WTC11 (cell line): Measurements from ENCODE around the gene MRPL52. TPM values are rescaled to one million over a fixed set of nuclear protein-coding genes. Genes with fewer than 3 reads are reported as not detected.
A peak's percentile ranks its signal among the peaks of the same experiment; 100 is the strongest.

Experiments used
- ATAC-seq: fragments of 200-7000 bp; cut with Tn5 transposase; 2 replicates; pipeline ENCODE4 v1.10.0; 2021; ENCODE audit warnings: mild to moderate bottlenecking, moderate library complexity
- CTCF ChIA-PET: fragments of 300-600 bp; sonication (Branson Sonifier 250); formaldehyde crosslinking; loops from one replicate; lab custom pipeline; 2021; ENCODE audit warnings: antibody characterized with exemption; lab: Charles Lee
- POLR2A ChIA-PET: fragments of 350-600 bp; sonication (Branson Sonifier 250); formaldehyde crosslinking; loops from one replicate; lab custom pipeline; 2021; ENCODE audit warnings: antibody characterized with exemption; lab: Charles Lee
- DNase-seq: peaks from one replicate; pipeline ENCODE4 v3.0.0; 2021; ENCODE audit warnings: low spot score
- H3K27ac Mint-ChIP-seq: 2 replicates; pipeline ENCODE4 v1.8.0; 2021; ENCODE audit warnings: mixed read lengths
- H3K27me3 Mint-ChIP-seq: 2 replicates; pipeline ENCODE4 v1.8.0; 2021; ENCODE audit warnings: low read depth, mild to moderate bottlenecking, moderate library complexity, mixed read lengths
- H3K36me3 Mint-ChIP-seq: 2 replicates; pipeline ENCODE4 v1.8.0; 2021; ENCODE audit warnings: mixed read lengths
- H3K4me1 Mint-ChIP-seq: 2 replicates; pipeline ENCODE4 v1.8.0; 2022; ENCODE audit warnings: mixed read lengths
- H3K4me3 Mint-ChIP-seq: 2 replicates; pipeline ENCODE4 v1.8.0; 2021; ENCODE audit warnings: mild to moderate bottlenecking, moderate library complexity, mixed read lengths
- H3K9me3 Mint-ChIP-seq: 2 replicates; pipeline ENCODE4 v1.8.0; 2021; ENCODE audit warnings: mixed read lengths
- CBFB ChIP-seq: sonication (generic); formaldehyde crosslinking; IDR thresholded peaks from 2 replicates; pipeline ENCODE4 v1.8.1; 2022; ENCODE audit warnings: mild to moderate bottlenecking, low read depth, missing genetic modification reagents
- ESRRA ChIP-seq: sonication (generic); formaldehyde crosslinking; IDR thresholded peaks from 2 replicates; pipeline ENCODE4 v1.8.1; 2022; ENCODE audit warnings: mild to moderate bottlenecking, missing genetic modification reagents, borderline replicate concordance
- GABPB1 ChIP-seq: sonication (generic); formaldehyde crosslinking; IDR thresholded peaks from 2 replicates; pipeline ENCODE4 v1.8.1; 2023; ENCODE audit warnings: mild to moderate bottlenecking, missing genetic modification reagents
- MXD4 ChIP-seq: fragments of 250-450 bp; sonication (Bioruptor Pico); IDR thresholded peaks from 2 replicates; pipeline ENCODE4 v1.8.0; 2021; ENCODE audit warnings: mild to moderate bottlenecking, moderate library complexity, borderline replicate concordance
- MYBL2 ChIP-seq: sonication (generic); formaldehyde crosslinking; IDR thresholded peaks from 2 replicates; pipeline ENCODE4 v1.8.1; 2023; ENCODE audit warnings: mild to moderate bottlenecking, moderate library complexity, missing genetic modification reagents
- NFE2L1 ChIP-seq: sonication (generic); formaldehyde crosslinking; IDR thresholded peaks from 2 replicates; pipeline ENCODE4 v1.8.1; 2023; ENCODE audit warnings: missing genetic modification reagents
- NR2C2 ChIP-seq: sonication (generic); formaldehyde crosslinking; IDR thresholded peaks from 2 replicates; pipeline ENCODE4 v1.8.0; 2022; ENCODE audit warnings: mild to moderate bottlenecking, missing genetic modification reagents
- ZNF121 ChIP-seq: sonication (generic); formaldehyde crosslinking; IDR thresholded peaks from 2 replicates; pipeline ENCODE4 v1.8.0; 2023; ENCODE audit warnings: missing genetic modification reagents
- ZNF219 ChIP-seq: sonication (generic); formaldehyde crosslinking; IDR thresholded peaks from 2 replicates; pipeline ENCODE4 v1.8.0; 2023; ENCODE audit warnings: missing genetic modification reagents, mild to moderate bottlenecking, borderline replicate concordance
- ZNF416 ChIP-seq: fragments of 250-450 bp; sonication (Bioruptor Pico); IDR thresholded peaks from 2 replicates; pipeline ENCODE4 v1.9.0; 2021; ENCODE audit warnings: mild to moderate bottlenecking, inconsistent platforms
- total RNA-seq: library from RNA; stranded (reverse); gene quantifications from 3 replicates; pipeline ENCODE4 v1.2.3, GENCODE V29; 2021
- TF ChIP-seq, protein P1 (sequence below): sonication (generic); formaldehyde crosslinking; IDR thresholded peaks from 2 replicates; pipeline ENCODE4 v1.8.0; 2022; ENCODE audit warnings: mild to moderate bottlenecking, missing genetic modification reagents
- TF ChIP-seq, protein P2 (sequence below): sonication (generic); formaldehyde crosslinking; IDR thresholded peaks from 2 replicates; pipeline ENCODE4 v1.8.1; 2023; ENCODE audit warnings: mild to moderate bottlenecking, missing genetic modification reagents
- TF ChIP-seq, protein P3 (sequence below): fragments of 250-450 bp; sonication (Bioruptor Pico); IDR thresholded peaks from 2 replicates; pipeline ENCODE4 v1.9.0; 2021; ENCODE audit warnings: mild to moderate bottlenecking
- TF ChIP-seq, protein P4 (sequence below): sonication (generic); formaldehyde crosslinking; IDR thresholded peaks from 2 replicates; pipeline ENCODE4 v1.8.1; 2022; ENCODE audit warnings: mild to moderate bottlenecking, moderate library complexity, missing genetic modification reagents
- TF ChIP-seq, protein P5 (sequence below): sonication (generic); formaldehyde crosslinking; IDR thresholded peaks from 2 replicates; pipeline ENCODE4 v1.8.0; 2023; ENCODE audit warnings: missing genetic modification reagents, mild to moderate bottlenecking, borderline replicate concordance

The MRPL52 gene
- total RNA-seq, 1 experiment from 2014 or later, result 170 TPM

DNA sequence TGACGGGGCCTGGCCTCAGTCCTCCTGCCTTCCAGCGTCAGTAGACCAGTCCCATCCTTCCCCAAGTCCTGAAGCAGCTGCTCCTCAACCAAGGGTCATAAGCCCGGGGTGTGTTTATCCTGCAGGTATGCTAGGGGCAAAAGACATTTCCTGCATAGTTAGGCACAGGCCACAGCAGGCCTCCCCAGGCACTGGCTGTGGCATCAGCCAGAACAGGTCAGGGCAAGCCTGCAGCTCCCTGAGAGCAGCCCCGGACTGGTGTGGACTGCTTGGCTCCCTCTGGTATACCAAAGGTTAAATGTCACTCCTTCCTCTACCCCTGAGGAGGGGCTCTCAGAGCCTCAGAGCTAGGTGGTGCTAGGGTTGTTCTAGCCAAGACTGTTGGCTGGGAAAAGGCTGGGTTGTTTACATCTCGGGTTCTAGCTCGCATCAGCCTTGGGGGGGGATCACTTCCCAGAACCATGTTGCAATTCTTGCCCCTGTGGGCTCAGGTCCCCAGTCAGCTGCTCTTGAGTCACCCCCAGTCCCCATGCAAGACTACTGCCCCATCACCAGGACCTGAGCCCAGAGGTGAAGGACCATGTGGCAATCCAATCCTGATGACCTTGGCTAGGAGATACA, 9.6 kb downstream of the MRPL52 start:
- ChIA-PET CTCF (interaction anchor here (0.9 to 7.4 kb wide), 11 partner anchors 9 to 281 kb away, joined by 3 to 136 read pairs (median 4); partner anchors contain the start of gene LRP10), POLR2A (interaction anchor here (0.6 to 3.7 kb wide), 6 partner anchors 9 to 80 kb away, joined by 3 to 81 read pairs (median 6); partner anchors contain the start of gene MRPL52)
- peaks cover 33% of the 10 kb centered on the region for H3K4me1 Mint-ChIP-seq
- H3K9me3 Mint-ChIP-seq, result no peaks in the 10 kb centered on the region
- H3K36me3 Mint-ChIP-seq, result peaks cover 28% of the 10 kb centered on the region
- no peak for DNase-seq
- H3K4me3 Mint-ChIP-seq, result peak overlapping the region; percentile 100
- TF ChIP-seq MXD4 (CRISPR knock-in tag), result no peak
- TF ChIP-seq, protein P1, sequence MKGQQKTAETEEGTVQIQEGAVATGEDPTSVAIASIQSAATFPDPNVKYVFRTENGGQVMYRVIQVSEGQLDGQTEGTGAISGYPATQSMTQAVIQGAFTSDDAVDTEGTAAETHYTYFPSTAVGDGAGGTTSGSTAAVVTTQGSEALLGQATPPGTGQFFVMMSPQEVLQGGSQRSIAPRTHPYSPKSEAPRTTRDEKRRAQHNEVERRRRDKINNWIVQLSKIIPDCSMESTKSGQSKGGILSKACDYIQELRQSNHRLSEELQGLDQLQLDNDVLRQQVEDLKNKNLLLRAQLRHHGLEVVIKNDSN (CRISPR knock-in tag), result no peak
- peak; percentile 16; the same call in 1 of the 2 replicates for TF ChIP-seq GABPB1
- H3K27ac Mint-ChIP-seq, result peak overlapping the region; percentile 99
- no peak for ATAC-seq
- H3K27me3 Mint-ChIP-seq, result no peaks in the 10 kb centered on the region; the same call in 1 of the 2 replicates

DNA sequence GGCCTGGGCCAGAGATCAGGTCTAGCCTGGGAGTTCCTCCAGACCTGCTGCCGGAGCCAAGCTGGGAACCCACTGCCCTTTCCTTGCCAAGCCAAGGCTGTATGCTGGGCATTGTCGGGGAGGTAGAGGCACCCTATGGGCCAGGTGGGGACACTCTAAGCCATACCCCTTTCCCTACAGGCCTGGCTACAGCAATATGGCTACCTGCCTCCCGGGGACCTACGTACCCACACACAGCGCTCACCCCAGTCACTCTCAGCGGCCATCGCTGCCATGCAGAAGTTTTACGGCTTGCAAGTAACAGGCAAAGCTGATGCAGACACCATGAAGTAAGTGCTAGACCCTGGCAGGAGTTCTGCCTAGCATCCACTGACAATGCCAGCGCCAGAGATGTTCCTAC, 11.6 kb downstream of the MRPL52 start:
- H3K9me3 Mint-ChIP-seq, result no peaks in the 10 kb centered on the region
- DNase-seq (no peak), ATAC-seq (no peak)
- ChIA-PET POLR2A (interaction anchor here (1.1 kb wide), 1 partner anchor 20 kb away, joined by 4 read pairs; no protein-coding TSS in a partner anchor), CTCF (interaction anchor here (1.3 to 1.6 kb wide), 4 partner anchors 12 to 271 kb away, joined by 4 to 7 read pairs (median 6); no protein-coding TSS in a partner anchor)
- H3K27me3 Mint-ChIP-seq, result no peaks in the 10 kb centered on the region; the same call in 1 of the 2 replicates
- peaks cover 42% of the 10 kb centered on the region for H3K36me3 Mint-ChIP-seq
- H3K4me3 Mint-ChIP-seq, result no peak overlapping the region
- H3K27ac Mint-ChIP-seq, result 0 out of 2 replicates have a peak overlapping the region, but pooled peaks have one; percentile 10
- no peak for TF ChIP-seq MYBL2 (CRISPR knock-in tag)
- TF ChIP-seq ESRRA (CRISPR knock-in tag), result no peak
- TF ChIP-seq CBFB (CRISPR knock-in tag), result no peak
- TF ChIP-seq, protein P2, sequence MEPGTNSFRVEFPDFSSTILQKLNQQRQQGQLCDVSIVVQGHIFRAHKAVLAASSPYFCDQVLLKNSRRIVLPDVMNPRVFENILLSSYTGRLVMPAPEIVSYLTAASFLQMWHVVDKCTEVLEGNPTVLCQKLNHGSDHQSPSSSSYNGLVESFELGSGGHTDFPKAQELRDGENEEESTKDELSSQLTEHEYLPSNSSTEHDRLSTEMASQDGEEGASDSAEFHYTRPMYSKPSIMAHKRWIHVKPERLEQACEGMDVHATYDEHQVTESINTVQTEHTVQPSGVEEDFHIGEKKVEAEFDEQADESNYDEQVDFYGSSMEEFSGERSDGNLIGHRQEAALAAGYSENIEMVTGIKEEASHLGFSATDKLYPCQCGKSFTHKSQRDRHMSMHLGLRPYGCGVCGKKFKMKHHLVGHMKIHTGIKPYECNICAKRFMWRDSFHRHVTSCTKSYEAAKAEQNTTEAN, result no peak
- no peak for TF ChIP-seq ZNF416 (CRISPR knock-in tag)
- TF ChIP-seq MXD4 (CRISPR knock-in tag), result no peak
- no peak for TF ChIP-seq ZNF121 (CRISPR knock-in tag)
- no peak for TF ChIP-seq NR2C2 (CRISPR knock-in tag)
- TF ChIP-seq, protein P3, sequence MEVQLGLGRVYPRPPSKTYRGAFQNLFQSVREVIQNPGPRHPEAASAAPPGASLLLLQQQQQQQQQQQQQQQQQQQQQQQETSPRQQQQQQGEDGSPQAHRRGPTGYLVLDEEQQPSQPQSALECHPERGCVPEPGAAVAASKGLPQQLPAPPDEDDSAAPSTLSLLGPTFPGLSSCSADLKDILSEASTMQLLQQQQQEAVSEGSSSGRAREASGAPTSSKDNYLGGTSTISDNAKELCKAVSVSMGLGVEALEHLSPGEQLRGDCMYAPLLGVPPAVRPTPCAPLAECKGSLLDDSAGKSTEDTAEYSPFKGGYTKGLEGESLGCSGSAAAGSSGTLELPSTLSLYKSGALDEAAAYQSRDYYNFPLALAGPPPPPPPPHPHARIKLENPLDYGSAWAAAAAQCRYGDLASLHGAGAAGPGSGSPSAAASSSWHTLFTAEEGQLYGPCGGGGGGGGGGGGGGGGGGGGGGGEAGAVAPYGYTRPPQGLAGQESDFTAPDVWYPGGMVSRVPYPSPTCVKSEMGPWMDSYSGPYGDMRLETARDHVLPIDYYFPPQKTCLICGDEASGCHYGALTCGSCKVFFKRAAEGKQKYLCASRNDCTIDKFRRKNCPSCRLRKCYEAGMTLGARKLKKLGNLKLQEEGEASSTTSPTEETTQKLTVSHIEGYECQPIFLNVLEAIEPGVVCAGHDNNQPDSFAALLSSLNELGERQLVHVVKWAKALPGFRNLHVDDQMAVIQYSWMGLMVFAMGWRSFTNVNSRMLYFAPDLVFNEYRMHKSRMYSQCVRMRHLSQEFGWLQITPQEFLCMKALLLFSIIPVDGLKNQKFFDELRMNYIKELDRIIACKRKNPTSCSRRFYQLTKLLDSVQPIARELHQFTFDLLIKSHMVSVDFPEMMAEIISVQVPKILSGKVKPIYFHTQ (CRISPR knock-in tag), result no peak
- no peak for TF ChIP-seq NFE2L1
- H3K4me1 Mint-ChIP-seq, result peaks cover 22% of the 10 kb centered on the region

DNA sequence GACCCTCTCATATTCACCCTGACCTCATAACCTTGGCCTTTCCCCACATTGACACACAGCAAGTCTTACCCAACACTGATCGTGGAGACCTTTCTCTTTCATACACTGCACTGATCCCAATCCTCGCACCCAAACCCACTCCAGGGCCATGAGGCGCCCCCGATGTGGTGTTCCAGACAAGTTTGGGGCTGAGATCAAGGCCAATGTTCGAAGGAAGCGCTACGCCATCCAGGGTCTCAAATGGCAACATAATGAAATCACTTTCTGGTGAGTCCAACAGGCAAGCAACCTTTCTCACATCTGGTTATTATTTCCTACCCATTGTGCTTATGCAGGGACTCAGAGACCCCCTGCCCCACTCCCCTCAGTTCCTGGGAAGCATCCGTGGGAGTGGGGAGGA, 12.1 kb downstream of the MRPL52 start:
- DNase-seq (no peak), ATAC-seq (no peak)
- POLR2A ChIA-PET, result no interaction called here
- peaks cover 22% of the 10 kb centered on the region for H3K4me1 Mint-ChIP-seq
- TF ChIP-seq ZNF219 (CRISPR knock-in tag), result no peak
- no peak for TF ChIP-seq MYBL2 (CRISPR knock-in tag)
- TF ChIP-seq, protein P4, sequence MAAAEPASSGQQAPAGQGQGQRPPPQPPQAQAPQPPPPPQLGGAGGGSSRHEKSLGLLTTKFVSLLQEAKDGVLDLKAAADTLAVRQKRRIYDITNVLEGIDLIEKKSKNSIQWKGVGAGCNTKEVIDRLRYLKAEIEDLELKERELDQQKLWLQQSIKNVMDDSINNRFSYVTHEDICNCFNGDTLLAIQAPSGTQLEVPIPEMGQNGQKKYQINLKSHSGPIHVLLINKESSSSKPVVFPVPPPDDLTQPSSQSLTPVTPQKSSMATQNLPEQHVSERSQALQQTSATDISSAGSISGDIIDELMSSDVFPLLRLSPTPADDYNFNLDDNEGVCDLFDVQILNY, result no peak
- TF ChIP-seq, protein P5, sequence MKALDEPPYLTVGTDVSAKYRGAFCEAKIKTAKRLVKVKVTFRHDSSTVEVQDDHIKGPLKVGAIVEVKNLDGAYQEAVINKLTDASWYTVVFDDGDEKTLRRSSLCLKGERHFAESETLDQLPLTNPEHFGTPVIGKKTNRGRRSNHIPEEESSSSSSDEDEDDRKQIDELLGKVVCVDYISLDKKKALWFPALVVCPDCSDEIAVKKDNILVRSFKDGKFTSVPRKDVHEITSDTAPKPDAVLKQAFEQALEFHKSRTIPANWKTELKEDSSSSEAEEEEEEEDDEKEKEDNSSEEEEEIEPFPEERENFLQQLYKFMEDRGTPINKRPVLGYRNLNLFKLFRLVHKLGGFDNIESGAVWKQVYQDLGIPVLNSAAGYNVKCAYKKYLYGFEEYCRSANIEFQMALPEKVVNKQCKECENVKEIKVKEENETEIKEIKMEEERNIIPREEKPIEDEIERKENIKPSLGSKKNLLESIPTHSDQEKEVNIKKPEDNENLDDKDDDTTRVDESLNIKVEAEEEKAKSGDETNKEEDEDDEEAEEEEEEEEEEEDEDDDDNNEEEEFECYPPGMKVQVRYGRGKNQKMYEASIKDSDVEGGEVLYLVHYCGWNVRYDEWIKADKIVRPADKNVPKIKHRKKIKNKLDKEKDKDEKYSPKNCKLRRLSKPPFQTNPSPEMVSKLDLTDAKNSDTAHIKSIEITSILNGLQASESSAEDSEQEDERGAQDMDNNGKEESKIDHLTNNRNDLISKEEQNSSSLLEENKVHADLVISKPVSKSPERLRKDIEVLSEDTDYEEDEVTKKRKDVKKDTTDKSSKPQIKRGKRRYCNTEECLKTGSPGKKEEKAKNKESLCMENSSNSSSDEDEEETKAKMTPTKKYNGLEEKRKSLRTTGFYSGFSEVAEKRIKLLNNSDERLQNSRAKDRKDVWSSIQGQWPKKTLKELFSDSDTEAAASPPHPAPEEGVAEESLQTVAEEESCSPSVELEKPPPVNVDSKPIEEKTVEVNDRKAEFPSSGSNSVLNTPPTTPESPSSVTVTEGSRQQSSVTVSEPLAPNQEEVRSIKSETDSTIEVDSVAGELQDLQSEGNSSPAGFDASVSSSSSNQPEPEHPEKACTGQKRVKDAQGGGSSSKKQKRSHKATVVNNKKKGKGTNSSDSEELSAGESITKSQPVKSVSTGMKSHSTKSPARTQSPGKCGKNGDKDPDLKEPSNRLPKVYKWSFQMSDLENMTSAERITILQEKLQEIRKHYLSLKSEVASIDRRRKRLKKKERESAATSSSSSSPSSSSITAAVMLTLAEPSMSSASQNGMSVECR (CRISPR knock-in tag), result no peak
- TF ChIP-seq, all 79 proteins: peak for 0
- H3K4me3 Mint-ChIP-seq, result no peak overlapping the region
- no peaks in the 10 kb centered on the region for H3K9me3 Mint-ChIP-seq
- 0 out of 2 replicates have a peak overlapping the region, but pooled peaks have one; percentile 10 for H3K27ac Mint-ChIP-seq
- H3K27me3 Mint-ChIP-seq, result no peaks in the 10 kb centered on the region; the same call in 1 of the 2 replicates
- CTCF ChIA-PET, result interaction anchor here (1.4 kb wide), 1 partner anchor 19 kb away, joined by 7 read pairs; no protein-coding TSS in a partner anchor
- peaks cover 44% of the 10 kb centered on the region for H3K36me3 Mint-ChIP-seq
